IPS DF 6.9 (cell line): ENCODE measurements around the gene TRPM2.

Source experiments
- DNase-seq: peaks from one replicate; pipeline ENCODE4 v3.0.0-alpha.2; 2013; ENCODE audit warnings: low read depth, low spot score
- H3K27ac ChIP-seq: one replicate; pipeline ENCODE4 v1.5.1; 2013; ENCODE audit warnings: low read length, control low read depth
- H3K27me3 ChIP-seq: 2 replicates; pipeline ENCODE4 v1.6.1; 2013; ENCODE audit warnings: mild to moderate bottlenecking, low read length; ENCODE audit not compliant: control insufficient read depth, insufficient read depth
- H3K36me3 ChIP-seq: 2 replicates; pipeline ENCODE4 v1.6.1; 2013; ENCODE audit warnings: low read length; ENCODE audit not compliant: control insufficient read depth, insufficient read depth
- H3K4me1 ChIP-seq: 2 replicates; pipeline ENCODE4 v1.6.1; 2013; ENCODE audit warnings: low read length; ENCODE audit not compliant: control insufficient read depth, insufficient read depth
- H3K4me3 ChIP-seq: 2 replicates; pipeline ENCODE4 v1.5.1; 2013; ENCODE audit warnings: mild to moderate bottlenecking, low read length
- H3K9me3 ChIP-seq: 2 replicates; pipeline ENCODE4 v1.6.1; 2013; ENCODE audit warnings: low read length, inconsistent platforms; ENCODE audit not compliant: control insufficient read depth, insufficient read depth
- WGBS: extraction: QIAGEN DNeasy Blood & Tissue Kit; methylation state at CpG from one replicate; pipeline ENCODE4 v1.1.7; 2013; ENCODE audit warnings: mixed read lengths, missing lambda C conversion rate; ENCODE audit not compliant: insufficient read length, insufficient coverage; 5-methylcytosine and 5-hydroxymethylcytosine counted together

The TRPM2 gene

GRCh38 chr21:44460441-44460755 lies 107.0 kb downstream of the TRPM2 start:
- H3K4me1 ChIP-seq, result 0 out of 2 replicates have a peak, but pooled peaks cover 2% of the 10 kb centered on the region
- no peak for DNase-seq
- WGBS, result no CpG with 5 or more reads among the region's 8 CpGs
- no peaks in the 10 kb centered on the region for H3K9me3 ChIP-seq
- H3K4me3 ChIP-seq, result no peak overlapping the region
- no peak overlapping the region for H3K27ac ChIP-seq
- H3K27me3 ChIP-seq, result no peaks in the 10 kb centered on the region
- no peaks in the 10 kb centered on the region for H3K36me3 ChIP-seq

GRCh38 chr21:44461005-44461404 lies 107.6 kb downstream of the TRPM2 start:
- WGBS, result no CpG with 5 or more reads among the region's 8 CpGs
- no peak overlapping the region for H3K27ac ChIP-seq
- DNase-seq, result no peak
- H3K36me3 ChIP-seq, result no peaks in the 10 kb centered on the region
- H3K27me3 ChIP-seq, result no peaks in the 10 kb centered on the region
- no peaks in the 10 kb centered on the region for H3K9me3 ChIP-seq
- no peak overlapping the region for H3K4me3 ChIP-seq
- H3K4me1 ChIP-seq, result 0 out of 2 replicates have a peak, but pooled peaks cover under 1% of the 10 kb centered on the region

- Histone ChIP-seq H3K36me3 (no peaks in the 10 kb centered on the region), H3K27ac (no peak overlapping the region), H3K9me3 (no peaks in the 10 kb centered on the region), H3K27me3 (no peaks in the 10 kb centered on the region), H3K4me1 (no peaks in the 10 kb centered on the region), H3K4me3 (no peak overlapping the region)
- WGBS, result no CpG with 5 or more reads among the region's 15 CpGs
- DNase-seq, result no peak
Measured at GRCh38 chr21:44461464-44462001, 108.1 kb downstream of the TRPM2 start.

GRCh38 chr21:44462086-44462833 lies 108.8 kb downstream of the TRPM2 start:
- Histone ChIP-seq H3K27me3 (no peaks in the 10 kb centered on the region), H3K27ac (no peak overlapping the region)
- WGBS, result no CpG with 5 or more reads among the region's 25 CpGs

GRCh38 chr21:44462834-44463200 lies 109.4 kb downstream of the TRPM2 start:
- DNase-seq, result no peak
- Histone ChIP-seq H3K27me3 (no peaks in the 10 kb centered on the region), H3K9me3 (no peaks in the 10 kb centered on the region), H3K4me1 (no peaks in the 10 kb centered on the region), H3K27ac (no peak overlapping the region), H3K36me3 (no peaks in the 10 kb centered on the region), H3K4me3 (no peak overlapping the region)
- WGBS, result no CpG with 5 or more reads among the region's 11 CpGs

More at GRCh38 chr21:44462086-44462833, 108.8 kb downstream of the TRPM2 start:
- H3K4me3 ChIP-seq, result no peak overlapping the region
- H3K9me3 ChIP-seq, result no peaks in the 10 kb centered on the region
- H3K36me3 ChIP-seq, result no peaks in the 10 kb centered on the region
- no peak for DNase-seq
- H3K4me1 ChIP-seq, result no peaks in the 10 kb centered on the region

GRCh38 chr21:44463724-44464123 lies 110.3 kb downstream of the TRPM2 start:
- Histone ChIP-seq H3K9me3 (no peaks in the 10 kb centered on the region), H3K27me3 (no peaks in the 10 kb centered on the region), H3K36me3 (no peaks in the 10 kb centered on the region), H3K4me1 (no peaks in the 10 kb centered on the region), H3K27ac (no peak overlapping the region), H3K4me3 (no peak overlapping the region)
- WGBS, result no CpG with 5 or more reads among the region's 30 CpGs
- no peak for DNase-seq

- no peak for DNase-seq
- Histone ChIP-seq H3K9me3 (no peaks in the 10 kb centered on the region), H3K27me3 (no peaks in the 10 kb centered on the region), H3K4me3 (no peak overlapping the region), H3K36me3 (no peaks in the 10 kb centered on the region), H3K27ac (no peak overlapping the region), H3K4me1 (no peaks in the 10 kb centered on the region)
- WGBS, result no CpG with 5 or more reads among the region's 12 CpGs
Measured at GRCh38 chr21:44464351-44464750, 110.9 kb downstream of the TRPM2 start.

- H3K27ac ChIP-seq, result no peak overlapping the region
- WGBS, result no CpG with 5 or more reads among the region's 16 CpGs
- no peak overlapping the region for H3K4me3 ChIP-seq
- no peaks in the 10 kb centered on the region for H3K4me1 ChIP-seq
- H3K36me3 ChIP-seq, result no peaks in the 10 kb centered on the region
- H3K9me3 ChIP-seq, result no peaks in the 10 kb centered on the region
- no peak for DNase-seq
- H3K27me3 ChIP-seq, result no peaks in the 10 kb centered on the region
Measured at GRCh38 chr21:44466351-44466954, 113.0 kb downstream of the TRPM2 start.

- Histone ChIP-seq H3K4me1 (no peaks in the 10 kb centered on the region), H3K27me3 (no peaks in the 10 kb centered on the region), H3K4me3 (no peak overlapping the region), H3K36me3 (no peaks in the 10 kb centered on the region), H3K9me3 (no peaks in the 10 kb centered on the region), H3K27ac (no peak overlapping the region)
- WGBS, result no CpG with 5 or more reads among the region's 36 CpGs
- DNase-seq, result no peak
Measured at GRCh38 chr21:44466996-44467858, 113.8 kb downstream of the TRPM2 start.

GRCh38 chr21:44467859-44468195 lies 114.4 kb downstream of the TRPM2 start:
- H3K4me1 ChIP-seq, result no peaks in the 10 kb centered on the region
- DNase-seq, result no peak
- H3K27me3 ChIP-seq, result no peaks in the 10 kb centered on the region
- no peaks in the 10 kb centered on the region for H3K9me3 ChIP-seq
- no peak overlapping the region for H3K27ac ChIP-seq
- no CpG with 5 or more reads among the region's 15 CpGs for WGBS
- no peak overlapping the region for H3K4me3 ChIP-seq
- H3K36me3 ChIP-seq, result no peaks in the 10 kb centered on the region
